Activated naive CD8-positive, alpha-beta T cell treated with anti-CD3 and anti-CD28 coated beads, Interleukin-2, amount 50 U/mL, for 24 hours (primary cell): ENCODE measurements around the gene TUG1.

Experiments
- ATAC-seq: fragments of 150-1000 bp; cut with Tn5 transposase; one replicate; pipeline ENCODE4 v1.10.0; 2021
- DNase-seq: peaks from one replicate; pipeline ENCODE4 v3.0.0; 2021
- H3K27ac Mint-ChIP-seq: one replicate; pipeline ENCODE4 v1.8.0; 2021; ENCODE audit warnings: mild to moderate bottlenecking, mixed read lengths
- H3K27me3 Mint-ChIP-seq: one replicate; pipeline ENCODE4 v1.8.0; 2021; ENCODE audit warnings: mixed read lengths
- H3K36me3 Mint-ChIP-seq: one replicate; pipeline ENCODE4 v1.8.0; 2021; ENCODE audit warnings: low read depth, mixed read lengths
- H3K4me1 Mint-ChIP-seq: one replicate; pipeline ENCODE4 v1.8.0; 2021; ENCODE audit warnings: mixed read lengths
- H3K4me3 Mint-ChIP-seq: one replicate; pipeline ENCODE4 v1.8.0; 2021; ENCODE audit warnings: mild to moderate bottlenecking, moderate library complexity, mixed read lengths
- H3K9me3 Mint-ChIP-seq: one replicate; pipeline ENCODE4 v1.8.0; 2021; ENCODE audit warnings: mixed read lengths

TUG1 gene

DNA sequence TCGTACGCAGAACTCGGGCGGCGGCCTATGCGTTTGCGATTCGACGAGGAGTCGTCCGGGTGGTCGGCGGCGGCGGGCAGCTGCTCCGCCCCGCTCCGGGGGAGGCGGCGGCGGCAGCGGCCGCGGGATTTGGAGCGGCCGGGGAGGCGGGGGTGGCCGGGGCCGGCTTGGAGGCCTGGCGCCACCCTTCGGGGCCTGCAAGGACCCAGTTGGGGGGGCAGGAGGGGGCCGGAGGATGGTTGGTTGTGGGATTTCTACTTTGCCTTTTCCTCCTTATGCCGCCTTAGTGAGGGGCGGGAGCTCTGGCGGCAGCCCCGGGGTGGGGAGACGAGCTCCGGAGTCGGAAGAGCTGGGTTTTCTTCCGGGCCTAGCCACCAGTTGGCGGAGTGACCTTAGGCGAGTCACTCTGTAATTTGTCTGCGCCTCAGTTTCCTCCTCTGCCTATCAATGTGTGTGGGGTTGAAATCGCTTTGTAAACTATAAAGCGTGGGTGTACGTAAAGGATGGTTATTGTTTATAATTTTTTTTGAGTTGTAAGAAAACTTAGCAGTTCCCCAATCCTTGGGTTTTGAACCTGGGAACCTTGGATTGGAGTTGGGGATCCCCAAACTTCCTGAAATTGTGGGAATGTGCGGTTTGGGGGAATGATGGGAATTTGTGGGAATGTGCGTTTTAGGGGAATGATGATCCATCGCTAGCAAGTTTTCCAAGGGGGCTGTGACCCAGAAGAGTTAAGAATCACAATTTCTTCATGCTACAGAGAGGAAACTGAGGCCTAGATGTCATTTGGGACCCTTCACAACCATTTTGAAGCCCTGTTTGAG, 679 bp downstream of the TUG1 start:
- ATAC-seq, result peak; percentile 22

DNA sequence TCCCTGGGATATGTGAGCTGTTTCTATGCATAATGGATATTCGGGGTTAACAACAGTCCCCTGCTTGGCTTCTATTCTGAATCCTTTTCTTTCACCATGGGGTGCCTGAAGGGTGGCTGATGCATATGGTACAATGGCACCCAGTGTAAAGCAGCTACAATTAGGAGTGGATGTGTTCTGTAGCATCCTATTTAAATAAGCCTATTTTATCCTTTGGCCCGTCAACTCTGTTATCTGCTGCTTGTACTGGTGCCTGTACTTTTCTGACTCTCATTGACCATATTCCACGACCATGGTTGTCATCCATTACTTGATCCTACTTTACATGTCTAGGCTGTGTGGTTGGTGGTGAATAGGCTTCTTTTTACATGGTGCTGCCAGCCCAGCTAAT, 1.3 kb downstream of the TUG1 start:
- no peak for ATAC-seq
- Mint-ChIP-seq H3K4me3 (peak overlapping the region; percentile 87), H3K36me3 (peaks cover 83% of the 10 kb centered on the region), H3K9me3 (peaks cover 63% of the 10 kb centered on the region), H3K27ac (peak overlapping the region; percentile 83), H3K27me3 (peaks cover 2% of the 10 kb centered on the region), H3K4me1 (peaks cover 44% of the 10 kb centered on the region)
- no peak for DNase-seq

More for the DNA sequence above, 679 bp downstream of the TUG1 start:
- Mint-ChIP-seq H3K4me1 (peaks cover 46% of the 10 kb centered on the region), H3K27me3 (peaks cover 2% of the 10 kb centered on the region), H3K36me3 (peaks cover 83% of the 10 kb centered on the region), H3K4me3 (peak overlapping the region; percentile 87), H3K9me3 (peaks cover 57% of the 10 kb centered on the region), H3K27ac (peak overlapping the region; percentile 83)
- DNase-seq, result peak; percentile 45

DNA sequence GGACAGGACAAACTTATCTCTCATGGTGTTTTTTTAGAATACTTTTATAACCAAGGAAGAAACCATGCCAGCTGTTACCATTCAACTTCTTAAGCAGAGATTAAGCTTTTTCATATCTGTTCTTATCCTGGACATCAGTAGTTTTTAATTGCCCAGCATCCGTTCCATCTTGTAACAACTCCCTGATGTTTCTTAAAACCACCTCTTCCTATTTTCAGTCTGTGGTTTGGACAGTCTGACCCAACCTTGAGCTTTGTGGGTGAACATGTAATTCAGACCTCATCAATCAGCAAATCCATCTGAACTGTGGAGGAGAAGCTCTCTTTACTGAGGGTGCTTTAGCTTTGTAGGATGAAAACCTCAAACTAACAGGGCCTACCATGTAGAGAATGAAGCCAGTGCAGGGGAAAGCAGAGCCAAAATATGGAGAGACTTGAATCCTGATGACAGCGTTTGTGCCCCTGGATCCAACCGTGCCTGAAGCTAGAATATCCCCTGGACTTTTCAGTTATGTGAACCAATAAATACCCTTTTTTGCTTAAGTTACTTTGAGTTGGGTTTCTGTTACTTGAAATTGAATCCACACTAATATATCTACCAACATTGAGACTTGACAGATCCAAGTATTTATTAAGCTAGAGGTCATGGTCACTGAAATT, 9.4 kb downstream of the TUG1 start:
- H3K9me3 Mint-ChIP-seq, result peaks cover 88% of the 10 kb centered on the region
- H3K4me1 Mint-ChIP-seq, result peaks cover 3% of the 10 kb centered on the region
- ATAC-seq (no peak), DNase-seq (no peak)
- no peak overlapping the region for H3K4me3 Mint-ChIP-seq
- no peak overlapping the region for H3K27ac Mint-ChIP-seq
- peaks cover 54% of the 10 kb centered on the region for H3K36me3 Mint-ChIP-seq
- no peaks in the 10 kb centered on the region for H3K27me3 Mint-ChIP-seq

DNA sequence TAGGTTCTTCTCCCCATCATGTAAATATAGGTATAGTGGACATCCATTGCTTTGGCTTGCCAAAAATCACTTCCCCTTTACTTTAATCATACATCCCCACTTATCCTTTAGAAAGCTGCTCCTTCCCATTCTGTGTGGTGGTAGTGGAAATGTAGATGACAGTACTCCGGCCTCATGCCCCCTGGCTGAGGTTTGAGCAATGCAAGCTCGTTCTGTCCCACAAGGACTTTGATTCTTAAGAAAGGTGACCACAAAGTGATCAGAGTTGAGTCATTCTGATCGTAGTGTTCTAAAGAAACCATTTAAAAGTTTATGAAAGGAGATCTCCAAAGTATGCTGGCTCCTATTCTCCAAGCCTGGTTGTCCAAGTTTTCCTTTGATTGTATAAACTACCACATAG, 10.9 kb downstream of the TUG1 start:
- Mint-ChIP-seq H3K27ac (no peak overlapping the region), H3K9me3 (peaks cover 83% of the 10 kb centered on the region)

DNA sequence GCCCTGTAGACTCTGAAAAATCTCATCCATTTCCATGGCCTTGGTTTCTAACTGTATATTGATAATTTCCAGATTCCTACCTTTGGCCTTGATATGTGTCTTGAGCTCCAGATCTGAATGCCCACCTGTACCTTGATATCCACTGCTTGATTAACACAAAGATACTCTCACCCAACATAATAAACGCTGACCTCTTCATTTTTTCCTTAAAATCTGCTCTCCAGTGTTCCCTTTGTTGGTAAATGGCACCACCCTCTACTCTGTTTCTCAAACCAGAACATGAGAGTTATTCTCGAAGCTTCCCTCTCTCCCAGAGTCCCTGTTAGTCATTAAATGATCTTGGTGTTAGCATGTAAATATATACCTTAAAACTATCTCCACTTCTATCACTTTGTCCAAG, 13.4 kb downstream of the TUG1 start:
- peaks cover 13% of the 10 kb centered on the region for H3K36me3 Mint-ChIP-seq
- no peaks in the 10 kb centered on the region for H3K27me3 Mint-ChIP-seq
- no peak overlapping the region for H3K4me3 Mint-ChIP-seq
- DNase-seq, result no peak
- ATAC-seq, result no peak
- peaks cover 3% of the 10 kb centered on the region for H3K4me1 Mint-ChIP-seq
- H3K27ac Mint-ChIP-seq, result no peak overlapping the region
- peaks cover 62% of the 10 kb centered on the region for H3K9me3 Mint-ChIP-seq

More for the DNA sequence above, 10.9 kb downstream of the TUG1 start:
- ATAC-seq, result no peak
- peaks cover 3% of the 10 kb centered on the region for H3K4me1 Mint-ChIP-seq
- no peak overlapping the region for H3K4me3 Mint-ChIP-seq
- no peaks in the 10 kb centered on the region for H3K27me3 Mint-ChIP-seq
- peaks cover 39% of the 10 kb centered on the region for H3K36me3 Mint-ChIP-seq
- no peak for DNase-seq

DNA sequence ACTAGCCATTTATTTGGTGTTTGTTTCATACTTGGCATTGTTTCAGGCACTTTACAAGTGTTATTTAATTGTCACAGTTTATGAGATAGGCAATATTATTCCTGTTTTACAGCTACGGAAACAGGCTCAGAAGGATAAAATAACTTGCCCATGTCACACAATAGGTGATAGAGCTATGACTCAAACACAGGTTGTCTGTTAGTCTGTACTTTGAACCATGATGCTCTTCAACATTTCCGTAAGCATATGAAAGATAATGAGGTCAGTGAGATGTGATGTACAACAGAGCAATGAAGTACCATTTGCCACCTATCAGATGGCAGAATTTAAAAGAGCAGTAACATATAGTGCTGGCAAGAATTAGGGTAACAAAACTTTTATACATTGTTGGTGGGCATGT, 15.3 kb downstream of the TUG1 start:
- peaks cover 47% of the 10 kb centered on the region for H3K9me3 Mint-ChIP-seq
- ATAC-seq, result no peak
- H3K4me3 Mint-ChIP-seq, result no peak overlapping the region
- no peak for DNase-seq
- no peaks in the 10 kb centered on the region for H3K27me3 Mint-ChIP-seq
- H3K4me1 Mint-ChIP-seq, result peaks cover 3% of the 10 kb centered on the region
- H3K27ac Mint-ChIP-seq, result no peak overlapping the region
- peaks cover 3% of the 10 kb centered on the region for H3K36me3 Mint-ChIP-seq

DNA sequence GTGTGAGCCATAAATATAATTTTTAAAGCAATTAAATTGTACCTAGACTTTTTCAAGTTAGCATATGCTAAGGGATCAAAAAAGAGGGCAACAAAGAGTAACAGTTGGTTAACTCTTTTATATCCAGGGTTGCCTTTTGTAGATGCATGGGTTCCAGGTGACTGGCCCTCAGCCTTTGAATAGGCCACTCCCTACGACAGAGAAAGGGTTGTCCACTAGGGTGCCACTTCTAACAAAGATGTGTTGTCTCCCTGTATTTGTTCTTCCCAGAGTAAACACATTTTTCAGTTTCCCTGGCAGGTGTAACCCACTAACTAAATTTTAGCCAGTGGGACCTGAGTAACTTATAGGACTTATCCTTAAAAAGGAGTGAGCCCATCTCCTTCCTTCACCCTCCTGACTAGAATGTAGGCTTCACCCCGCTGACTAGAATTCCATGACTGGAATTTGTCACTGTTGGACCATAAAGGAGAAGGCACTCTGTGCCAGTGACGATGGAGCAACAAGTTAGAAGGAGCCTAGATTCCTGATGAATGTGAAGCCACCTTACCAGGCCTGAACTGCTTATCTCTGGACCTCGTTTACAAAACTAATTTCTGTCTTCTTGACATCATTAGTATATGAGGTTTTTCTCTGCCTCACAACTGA, 16.6 kb downstream of the TUG1 start:
- Mint-ChIP-seq H3K4me3 (no peak overlapping the region), H3K9me3 (peaks cover 44% of the 10 kb centered on the region), H3K4me1 (no peaks in the 10 kb centered on the region), H3K27ac (no peak overlapping the region), H3K27me3 (no peaks in the 10 kb centered on the region), H3K36me3 (no peaks in the 10 kb centered on the region)
- DNase-seq (no peak), ATAC-seq (no peak)

DNA sequence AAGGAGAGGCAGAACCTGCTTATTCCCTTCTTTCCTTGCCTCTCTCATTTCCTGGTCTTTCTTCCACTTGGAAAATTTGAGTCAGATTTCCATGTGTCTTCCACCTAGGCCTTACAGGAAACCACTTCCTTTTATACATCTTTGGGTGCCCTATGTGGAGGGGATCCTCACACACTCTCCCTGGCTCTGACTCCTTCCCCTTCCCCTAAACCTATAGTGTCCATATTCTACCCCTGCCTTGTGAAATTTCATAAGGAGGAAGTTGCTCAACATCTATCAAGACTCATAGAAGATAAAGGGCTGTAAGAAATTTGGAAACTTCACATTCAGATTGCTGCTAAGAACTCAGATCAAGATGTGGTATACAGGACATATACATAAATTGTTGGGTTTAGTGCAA, 20.4 kb downstream of the TUG1 start:
- DNase-seq, result no peak
- peaks cover 1% of the 10 kb centered on the region for H3K36me3 Mint-ChIP-seq
- no peaks in the 10 kb centered on the region for H3K27me3 Mint-ChIP-seq
- H3K4me3 Mint-ChIP-seq, result no peak overlapping the region
- H3K9me3 Mint-ChIP-seq, result peaks cover 25% of the 10 kb centered on the region
- no peaks in the 10 kb centered on the region for H3K4me1 Mint-ChIP-seq
- no peak for ATAC-seq
- H3K27ac Mint-ChIP-seq, result no peak overlapping the region

DNA sequence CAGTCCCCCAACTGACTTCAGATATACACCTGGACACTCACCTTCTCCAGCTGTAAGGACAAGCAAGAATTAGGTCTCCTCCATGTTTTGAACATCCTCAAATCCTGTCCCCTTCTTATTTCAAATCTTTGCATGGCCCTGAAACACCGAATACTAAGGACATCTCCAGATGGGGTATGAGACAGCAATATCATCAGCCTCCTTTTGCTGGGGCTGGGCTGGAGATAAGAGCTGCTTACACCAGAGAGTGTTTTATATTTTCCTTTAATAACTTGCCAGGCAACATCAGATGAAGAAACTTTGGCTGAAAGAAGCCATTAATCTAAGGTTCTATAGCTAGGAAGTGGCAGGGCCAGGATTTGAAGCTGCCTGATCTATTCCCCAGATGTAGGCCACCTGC, 21.6 kb downstream of the TUG1 start:
- H3K27me3 Mint-ChIP-seq, result no peaks in the 10 kb centered on the region
- H3K4me1 Mint-ChIP-seq, result no peaks in the 10 kb centered on the region
- no peak for DNase-seq
- no peak overlapping the region for H3K4me3 Mint-ChIP-seq
- no peak for ATAC-seq
- peaks cover 20% of the 10 kb centered on the region for H3K9me3 Mint-ChIP-seq
- H3K36me3 Mint-ChIP-seq, result peaks cover 1% of the 10 kb centered on the region
- no peak overlapping the region for H3K27ac Mint-ChIP-seq

DNA sequence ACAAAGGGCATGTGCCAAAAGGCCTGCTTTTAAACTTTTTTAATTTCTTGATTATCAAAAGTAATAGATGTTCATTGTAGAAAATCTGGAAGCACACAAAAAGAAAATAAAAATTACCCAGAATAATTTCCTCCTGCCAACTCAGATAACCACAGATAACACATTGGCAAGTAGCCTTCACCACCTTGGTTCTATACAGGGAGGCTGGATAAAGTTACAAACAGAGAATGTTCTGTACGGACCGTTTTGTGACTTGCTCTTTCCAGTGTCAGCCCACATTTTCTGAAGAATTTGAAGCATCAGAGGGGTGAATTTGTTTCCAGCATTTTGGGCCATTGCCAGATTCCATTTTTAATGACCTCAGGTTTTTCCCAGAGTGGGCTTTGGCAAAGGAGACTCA, 23.5 kb downstream of the TUG1 start:
- Mint-ChIP-seq H3K4me3 (no peak overlapping the region), H3K27ac (no peak overlapping the region), H3K4me1 (no peaks in the 10 kb centered on the region), H3K9me3 (peaks cover 16% of the 10 kb centered on the region), H3K27me3 (no peaks in the 10 kb centered on the region), H3K36me3 (peaks cover 1% of the 10 kb centered on the region)
- no peak for DNase-seq
- no peak for ATAC-seq

DNA sequence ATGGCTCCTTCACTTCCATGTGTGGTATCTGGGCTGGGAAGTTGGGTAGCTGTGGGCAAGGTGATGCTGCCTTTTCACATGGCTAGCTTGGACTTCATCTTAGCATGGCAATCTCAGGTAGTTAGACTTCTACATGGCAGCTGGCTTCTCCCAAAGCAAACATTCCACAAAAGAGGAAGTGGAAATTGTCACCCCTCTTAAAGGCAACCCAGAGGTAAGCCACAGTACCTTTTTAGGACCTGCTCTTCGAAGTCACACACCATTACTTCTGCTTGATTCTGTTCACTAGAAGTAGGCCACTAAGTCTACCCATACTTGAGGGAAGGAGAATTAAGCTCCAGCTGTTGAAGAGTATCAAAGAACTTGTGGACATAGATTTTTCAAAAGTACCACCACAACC, 25.9 kb downstream of the TUG1 start:
- no peak overlapping the region for H3K27ac Mint-ChIP-seq
- H3K27me3 Mint-ChIP-seq, result no peaks in the 10 kb centered on the region
- no peak overlapping the region for H3K4me3 Mint-ChIP-seq
- peaks cover 1% of the 10 kb centered on the region for H3K36me3 Mint-ChIP-seq
- DNase-seq, result no peak
- no peaks in the 10 kb centered on the region for H3K4me1 Mint-ChIP-seq
- peaks cover 12% of the 10 kb centered on the region for H3K9me3 Mint-ChIP-seq
- ATAC-seq, result no peak

DNA sequence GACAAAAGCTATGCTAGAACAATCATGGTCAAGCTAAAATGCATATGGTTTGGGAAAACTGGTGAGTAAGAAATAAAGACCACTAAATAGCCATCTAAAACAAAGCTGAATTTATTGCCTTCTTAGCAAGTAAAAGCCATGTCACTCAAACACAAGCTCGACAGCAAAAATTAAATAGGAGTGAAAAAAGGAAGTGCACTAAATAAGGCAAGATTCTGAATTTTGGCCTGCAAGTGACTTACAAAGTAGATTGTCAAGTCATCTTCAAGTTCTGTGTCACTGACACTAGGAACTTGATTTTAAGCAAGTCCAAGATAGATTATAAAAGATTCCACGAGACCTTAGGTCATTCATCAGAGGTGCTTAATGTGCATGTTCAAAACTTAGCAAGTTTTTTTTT, 27.4 kb downstream of the TUG1 start:
- no peak overlapping the region for H3K4me3 Mint-ChIP-seq

DNA sequence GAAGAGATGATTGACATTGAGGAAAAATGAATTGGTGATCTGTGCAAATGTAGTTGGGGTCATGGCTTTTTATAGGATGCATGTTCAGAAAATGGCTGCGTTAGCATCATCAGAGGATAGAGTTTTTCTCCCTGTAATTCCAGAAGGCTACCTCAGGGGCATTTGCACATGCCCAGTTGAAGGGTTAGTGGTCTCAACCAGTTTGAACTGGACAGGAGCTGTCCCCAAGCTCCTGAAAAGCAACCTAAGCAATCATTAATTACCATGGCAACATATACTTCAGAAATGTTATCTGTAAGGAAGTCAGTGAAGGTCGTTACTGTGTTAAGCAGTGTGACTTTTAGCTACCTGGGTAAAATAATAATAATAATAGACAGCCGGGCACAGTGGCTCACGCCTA, 29.3 kb downstream of the TUG1 start:
- Mint-ChIP-seq H3K27ac (no peak overlapping the region), H3K27me3 (no peaks in the 10 kb centered on the region), H3K36me3 (no peaks in the 10 kb centered on the region), H3K4me3 (no peak overlapping the region), H3K9me3 (no peaks in the 10 kb centered on the region), H3K4me1 (no peaks in the 10 kb centered on the region)
- no peak for ATAC-seq
- no peak for DNase-seq

More for the DNA sequence above, 27.4 kb downstream of the TUG1 start:
- H3K27me3 Mint-ChIP-seq, result no peaks in the 10 kb centered on the region
- no peak for ATAC-seq
- peaks cover 1% of the 10 kb centered on the region for H3K36me3 Mint-ChIP-seq
- peaks cover 4% of the 10 kb centered on the region for H3K9me3 Mint-ChIP-seq
- DNase-seq, result no peak
- H3K27ac Mint-ChIP-seq, result no peak overlapping the region
- no peaks in the 10 kb centered on the region for H3K4me1 Mint-ChIP-seq

DNA sequence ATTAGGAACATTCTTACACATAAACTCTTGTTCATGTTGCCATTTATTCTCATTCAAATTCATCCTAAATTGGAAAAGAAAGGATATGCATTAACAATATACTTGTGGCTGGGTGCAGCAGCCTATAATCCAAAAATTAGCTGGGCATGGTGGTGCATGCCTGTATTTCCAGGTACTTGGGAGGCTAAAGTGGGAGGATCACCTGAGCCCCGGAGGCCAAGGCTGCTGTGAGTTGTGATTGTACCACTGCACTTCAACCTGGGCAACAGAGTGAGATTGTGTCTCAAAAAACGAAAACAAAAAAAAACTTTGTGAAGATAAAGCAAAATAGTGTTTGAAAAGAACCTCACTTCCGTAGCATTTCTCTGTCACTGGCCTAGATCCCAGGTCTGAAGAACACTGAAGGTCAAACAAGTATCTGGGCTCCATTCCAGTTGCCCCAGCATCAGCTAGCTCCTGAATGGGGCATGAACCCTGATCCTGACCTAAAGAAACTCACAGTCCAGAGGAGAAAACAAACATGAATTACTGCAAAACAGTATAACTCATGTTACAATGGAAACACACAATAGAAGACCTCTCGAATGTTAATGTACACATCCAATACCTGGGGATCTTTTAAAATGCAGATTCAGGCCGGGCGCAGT, 32.2 kb downstream of the TUG1 start:
- H3K36me3 Mint-ChIP-seq, result no peaks in the 10 kb centered on the region

More for the DNA sequence above, 32.2 kb downstream of the TUG1 start:
- no peak overlapping the region for H3K27ac Mint-ChIP-seq
- H3K27me3 Mint-ChIP-seq, result no peaks in the 10 kb centered on the region
- ATAC-seq, result no peak
- no peak for DNase-seq
- H3K4me3 Mint-ChIP-seq, result no peak overlapping the region
- H3K9me3 Mint-ChIP-seq, result peaks cover 10% of the 10 kb centered on the region
- no peaks in the 10 kb centered on the region for H3K4me1 Mint-ChIP-seq
